SU-DHL-6 (cell line): Measurements from ENCODE around the gene PPP1R12B.

ENCODE experiments used
- H2AFZ ChIP-seq: fragments of 200-600 bp; sonication (generic); 2 replicates; pipeline ENCODE4 v1.6.1; 2014; ENCODE audit warnings: low read depth, mild to moderate bottlenecking, moderate library complexity, mixed read lengths, antibody characterized with exemption, low read length; ENCODE audit not compliant: severe bottlenecking
- H3F3A ChIP-seq: fragments of 200-600 bp; shearing (Covaris generic); 2 replicates; pipeline ENCODE4 v1.6.0; 2016; ENCODE audit warnings: antibody characterized with exemption, mild to moderate bottlenecking; ENCODE audit not compliant: insufficient read depth
- H3K27ac ChIP-seq: fragments of 200-600 bp; sonication (generic); 2 replicates; pipeline ENCODE4 v1.5.1; 2016; ENCODE audit warnings: low read depth, mild to moderate bottlenecking, low read length, moderate library complexity, mixed read lengths
- H3K27me3 ChIP-seq: fragments of 200-600 bp; sonication (generic), shearing (Covaris generic); 2 replicates; pipeline ENCODE4 v1.6.0; 2014; ENCODE audit warnings: mild to moderate bottlenecking, low read length
- H3K36me3 ChIP-seq: fragments of 200-600 bp; sonication (generic); 2 replicates; pipeline ENCODE4 v1.6.1; 2014; ENCODE audit warnings: mild to moderate bottlenecking, low read length, mixed read lengths
- H3K4me2 ChIP-seq: fragments of 300-600, 200-600 bp; shearing (Covaris generic), sonication (generic); 2 replicates; pipeline ENCODE4 v1.6.0; 2014; ENCODE audit warnings: low read length, low read depth, mild to moderate bottlenecking; ENCODE audit not compliant: poor library complexity, severe bottlenecking
- H3K4me3 ChIP-seq: fragments of 200-600 bp; sonication (generic); 2 replicates; pipeline ENCODE4 v1.5.1; 2014; ENCODE audit warnings: antibody characterized with exemption, low read length, mild to moderate bottlenecking, mixed read lengths; ENCODE audit not compliant: insufficient read depth, poor library complexity, severe bottlenecking
- H3K79me2 ChIP-seq: fragments of 200-600 bp; sonication (generic); 2 replicates; pipeline ENCODE4 v1.6.1; 2014; ENCODE audit warnings: mild to moderate bottlenecking, low read length, moderate library complexity; ENCODE audit not compliant: insufficient read depth
- H3K9ac ChIP-seq: fragments of 200-600 bp; sonication (generic); 2 replicates; pipeline ENCODE4 v1.7.0; 2014; ENCODE audit warnings: mild to moderate bottlenecking, low read length
- H3K9me2 ChIP-seq: fragments of 200-600 bp; sonication (generic); replicated peaks from 2 replicates; pipeline ENCODE4 v1.6.1; 2014; ENCODE audit warnings: low read length; ENCODE audit not compliant: insufficient read depth
- H3K9me3 ChIP-seq: fragments of 200-600 bp; sonication (generic); 2 replicates; pipeline ENCODE4 v1.6.1; 2014; ENCODE audit warnings: low read length, mixed read lengths; ENCODE audit not compliant: insufficient read depth
- H4K20me1 ChIP-seq: fragments of 200-600 bp; sonication (generic); 2 replicates; pipeline ENCODE4 v1.6.1; 2014; ENCODE audit warnings: low read depth, mild to moderate bottlenecking, antibody characterized with exemption, low read length, moderate library complexity, mixed read lengths
- CTCF ChIP-seq: fragments of 200-600 bp; sonication (generic); IDR thresholded peaks from one replicate; pipeline ENCODE4 v1.5.1; 2017; ENCODE audit warnings: antibody characterized with exemption, mild to moderate bottlenecking, low read length, moderate library complexity; ENCODE audit not compliant: insufficient read depth, poor library complexity, severe bottlenecking
- EZH2phosphoT487 ChIP-seq: fragments of 200-600 bp; sonication (generic), shearing (Covaris generic); conservative IDR thresholded peaks from 2 replicates; pipeline ENCODE4 v1.6.1; 2018; ENCODE audit warnings: mild to moderate bottlenecking, antibody characterized with exemption, low read length, moderate library complexity, mixed read lengths

PPP1R12B gene

GRCh38 chr1:202343652-202344349 is 4.7 kb upstream of the PPP1R12B start:
- H3K4me3 ChIP-seq = no peak overlapping the region
- peak overlapping the region; percentile 90 for H2AFZ ChIP-seq

GRCh38 chr1:202348005-202348508 is 442 bp upstream of the PPP1R12B start:
- Histone ChIP-seq H3K27me3 (no peaks in the 10 kb centered on the region), H3K9ac (peak overlapping the region; percentile 9; the same call in 1 of the 2 replicates), H4K20me1 (no peaks in the 10 kb centered on the region), H3K9me3 (no peaks in the 10 kb centered on the region), H3K36me3 (no peaks in the 10 kb centered on the region), H3F3A (peaks cover 7% of the 10 kb centered on the region; the same call in 1 of the 2 replicates), H3K9me2 (no peaks in the 10 kb centered on the region), H3K4me2 (peak overlapping the region; percentile 82), H3K4me3 (peak overlapping the region; percentile 31), H3K27ac (no peak overlapping the region), H3K79me2 (peaks cover 7% of the 10 kb centered on the region; the same call in 1 of the 2 replicates), H2AFZ (peak overlapping the region; percentile 90)
- TF ChIP-seq EZH2phosphoT487 = no peak
- no peak for TF ChIP-seq CTCF

More at GRCh38 chr1:202343652-202344349, 4.7 kb upstream of the PPP1R12B start:
- Histone ChIP-seq H3K9me3 (no peaks in the 10 kb centered on the region), H3K36me3 (peaks cover 5% of the 10 kb centered on the region; the same call in 1 of the 2 replicates), H3K4me2 (peak overlapping the region; percentile 48), H3K27ac (peak overlapping the region; percentile 51), H3K9ac (peak overlapping the region; percentile 35), H4K20me1 (peaks cover 7% of the 10 kb centered on the region; the same call in 1 of the 2 replicates), H3F3A (peaks cover 21% of the 10 kb centered on the region; the same call in 1 of the 2 replicates), H3K9me2 (no peaks in the 10 kb centered on the region), H3K79me2 (peaks cover 27% of the 10 kb centered on the region), H3K27me3 (no peaks in the 10 kb centered on the region)
- TF ChIP-seq EZH2phosphoT487 (no peak), CTCF (peak; percentile 44)

GRCh38 chr1:202349206-202349928 is 868 bp downstream of the PPP1R12B start:
- Histone ChIP-seq H3K79me2 (peaks cover 7% of the 10 kb centered on the region; the same call in 1 of the 2 replicates), H3K4me3 (peak overlapping the region; percentile 71), H4K20me1 (no peaks in the 10 kb centered on the region), H3K4me2 (peak overlapping the region; percentile 82), H3K9me2 (no peaks in the 10 kb centered on the region), H3K27ac (no peak overlapping the region), H3F3A (no peaks in the 10 kb centered on the region), H2AFZ (peak overlapping the region; percentile 85), H3K36me3 (no peaks in the 10 kb centered on the region), H3K27me3 (no peaks in the 10 kb centered on the region), H3K9ac (peak overlapping the region; percentile 77), H3K9me3 (no peaks in the 10 kb centered on the region)
- TF ChIP-seq CTCF (no peak), EZH2phosphoT487 (no peak)
